Prostate gland (tissue), 2 donors: ENCODE results near the gene SLC37A1. TPM values are rescaled to one million over a fixed set of nuclear protein-coding genes. Genes with fewer than 3 reads are reported as not detected.

Experiments
- DNase-seq: peaks from one replicate; pipeline ENCODE4 v3.0.0-alpha.2; 2019; ENCODE audit warnings: low spot score
- H3K27ac ChIP-seq, 2 donors: fragments of 200-600 bp; sonication (generic); 2 replicates each; pipeline ENCODE4 v1.5.1; 2017 to 2019
- H3K27me3 ChIP-seq: fragments of 200-600 bp; sonication (generic); replicated peaks from 2 replicates; pipeline ENCODE4 v1.5.1; 2019; ENCODE audit not compliant: insufficient read depth
- H3K36me3 ChIP-seq, 2 donors: fragments of 200-600 bp; sonication (generic); 1 replicate in 1 of 2; 2 replicates in 1 of 2; pipeline versions ENCODE4 v1.5.1 to v1.8.1; 2017 to 2019
- H3K4me1 ChIP-seq: fragments of 200-600 bp; sonication (generic); replicated peaks from 2 replicates; pipeline ENCODE4 v1.5.1; 2019
- H3K4me3 ChIP-seq, 2 donors: fragments of 200-600 bp; sonication (generic); 2 replicates each; pipeline ENCODE4 v1.5.1; 2017 to 2019
- H3K9me3 ChIP-seq: fragments of 200-600 bp; sonication (generic); 2 replicates; pipeline ENCODE4 v1.5.1; 2017
- CTCF ChIP-seq, 4 experiments: fragments of 200-600 bp in 2 of 4; fragments of 450-650 bp in 2 of 4; sonication (generic) in 2 of 4; IDR thresholded peaks; 1 replicate in 3 of 4; 2 replicates in 1 of 4; pipeline ENCODE4 v1.5.1; 2016 to 2019; ENCODE audit warnings: antibody characterized with exemption in 4 of 4, mild to moderate bottlenecking in 2 of 4, moderate library complexity in 2 of 4
- POLR2A ChIP-seq: fragments of 450-650 bp; IDR thresholded peaks from one replicate; pipeline ENCODE4 v1.6.1; 2016; ENCODE audit warnings: antibody characterized with exemption, mild to moderate bottlenecking
- POLR2AphosphoS5 ChIP-seq: sonication (generic); formaldehyde crosslinking; IDR thresholded peaks from one replicate; pipeline ENCODE4 v1.6.1; 2017; ENCODE audit warnings: antibody characterized with exemption
- WGBS: methylation state at CpG from one replicate; pipeline ENCODE4 v1.1.5; 2018; 5-methylcytosine and 5-hydroxymethylcytosine counted together
- intact Hi-C: fragments of 100-400 bp; cut with DNase I; formaldehyde crosslinking; loops from one replicate; pipeline ENCODE4 v1.14.2; 2022
- total RNA-seq, 2 donors: library from RNA; depleted of rRNA; stranded (reverse); fragments of >200 nt; gene quantifications; one replicate each; pipeline ENCODE4 v1.1.0, GENCODE V29; 2016

The SLC37A1 gene
- total RNA-seq, 2 donors from 2014 or later, result 44.2 to 49.6 TPM

- Histone ChIP-seq H3K9me3 (no peaks in the 10 kb centered on the region), H3K27ac (peak overlapping the region in 1 of 2 donors; percentile 6), H3K36me3 (peaks cover 0 to 5% of the 10 kb centered on the region in 2 donors), H3K27me3 (no peaks in the 10 kb centered on the region), H3K4me3 (no peak overlapping the region), H3K4me1 (peaks cover 15% of the 10 kb centered on the region)
- 97% methylated on average over 8 of the region's 8 CpGs for WGBS
- DNase-seq, result no peak
- intact Hi-C loops, result no loop called here
- TF ChIP-seq CTCF (IDR thresholded peaks at IDR 0.05), result no peak
These were observed 28.5 kb downstream of the SLC37A1 start for GRCh38 chr21:42542196-42542595.

- intact Hi-C loops, result no loop called here
- 87% methylated on average over 10 of the region's 10 CpGs for whole genome bisulfite sequencing
- no peak for DNase-seq
These were observed 28.9 kb downstream of the SLC37A1 start for GRCh38 chr21:42542596-42542995.

GRCh38 chr21:42543106-42543847, 29.6 kb downstream of the SLC37A1 start:
- TF ChIP-seq POLR2A (no peak), POLR2AphosphoS5 (no peak), CTCF (IDR thresholded peaks at IDR 0.05) (no peak)
- Histone ChIP-seq H3K4me1 (peaks cover 13% of the 10 kb centered on the region), H3K9me3 (no peaks in the 10 kb centered on the region), H3K4me3 (no peak overlapping the region), H3K27ac (no peak overlapping the region), H3K36me3 (peaks cover 0 to 5% of the 10 kb centered on the region in 2 donors), H3K27me3 (no peaks in the 10 kb centered on the region)
- intact Hi-C loops, result no loop called here
- 94% methylated on average over 25 of the region's 25 CpGs for WGBS
- no peak for DNase-seq

More at GRCh38 chr21:42542596-42542995, 28.9 kb downstream of the SLC37A1 start:
- H3K4me1 ChIP-seq, result peaks cover 13% of the 10 kb centered on the region
- H3K27ac ChIP-seq, result peak overlapping the region in 1 of 2 donors; percentile 6
- no peaks in the 10 kb centered on the region for H3K9me3 ChIP-seq
- H3K27me3 ChIP-seq, result no peaks in the 10 kb centered on the region
- peaks cover 0 to 5% of the 10 kb centered on the region in 2 donors for H3K36me3 ChIP-seq
- TF ChIP-seq POLR2A (no peak), POLR2AphosphoS5 (no peak)
- H3K4me3 ChIP-seq, result no peak overlapping the region

- H3K36me3 ChIP-seq, result peaks cover 0 to 5% of the 10 kb centered on the region in 2 donors
- DNase-seq, result no peak
- intact Hi-C loops, result no loop called here
- H3K27ac ChIP-seq, result peak overlapping the region; percentile 48 to 77
- peaks cover 12% of the 10 kb centered on the region for H3K4me1 ChIP-seq
- H3K9me3 ChIP-seq, result no peaks in the 10 kb centered on the region
- 88% methylated on average over 8 of the region's 8 CpGs for WGBS
- TF ChIP-seq POLR2AphosphoS5 (no peak), CTCF (IDR thresholded peaks at IDR 0.05) (no peak), POLR2A (no peak)
- no peaks in the 10 kb centered on the region for H3K27me3 ChIP-seq
- no peak overlapping the region for H3K4me3 ChIP-seq
These were observed 30.9 kb downstream of the SLC37A1 start for GRCh38 chr21:42544544-42544943.

- no peaks in the 10 kb centered on the region for H3K9me3 ChIP-seq
- intact Hi-C loops, result no loop called here
- H3K4me1 ChIP-seq, result peaks cover 11% of the 10 kb centered on the region
- peak overlapping the region; percentile 48 to 77 for H3K27ac ChIP-seq
- no peaks in the 10 kb centered on the region for H3K27me3 ChIP-seq
- 100% methylated on average over 4 of the region's 4 CpGs for WGBS
- peaks cover 0 to 5% of the 10 kb centered on the region in 2 donors for H3K36me3 ChIP-seq
- H3K4me3 ChIP-seq, result no peak overlapping the region
- TF ChIP-seq CTCF (IDR thresholded peaks at IDR 0.05) (no peak), POLR2A (no peak), POLR2AphosphoS5 (no peak)
- no peak for DNase-seq
These were observed 31.7 kb downstream of the SLC37A1 start for GRCh38 chr21:42545317-42545716.
